ENCODE results near the gene ASAP2.

Gene ASAP2

GRCh38 chr2:9300829-9301453 lies 94.3 kb downstream of the ASAP2 start:
- no peak for DNase-seq

DNA sequence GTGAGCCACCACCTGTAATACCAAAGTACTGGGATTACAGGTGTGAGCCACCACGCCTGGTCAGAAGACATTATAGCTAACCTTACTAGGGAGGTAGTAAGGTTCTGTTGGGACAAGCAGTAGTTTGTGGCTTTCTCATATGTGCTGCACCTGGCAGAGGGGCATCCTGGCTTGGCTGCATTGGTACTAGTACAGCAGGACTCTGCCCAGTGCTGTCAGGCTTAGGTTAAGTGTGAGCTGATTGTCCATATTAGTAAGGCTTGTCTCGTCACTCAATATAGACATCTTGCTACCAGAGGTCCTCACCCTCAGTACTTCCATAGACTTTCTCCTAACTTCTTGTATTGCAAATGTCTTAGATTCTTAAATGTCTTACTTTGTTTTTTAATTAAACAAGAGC lies 96.1 kb downstream of the ASAP2 start:
- no peak for DNase-seq

DNA sequence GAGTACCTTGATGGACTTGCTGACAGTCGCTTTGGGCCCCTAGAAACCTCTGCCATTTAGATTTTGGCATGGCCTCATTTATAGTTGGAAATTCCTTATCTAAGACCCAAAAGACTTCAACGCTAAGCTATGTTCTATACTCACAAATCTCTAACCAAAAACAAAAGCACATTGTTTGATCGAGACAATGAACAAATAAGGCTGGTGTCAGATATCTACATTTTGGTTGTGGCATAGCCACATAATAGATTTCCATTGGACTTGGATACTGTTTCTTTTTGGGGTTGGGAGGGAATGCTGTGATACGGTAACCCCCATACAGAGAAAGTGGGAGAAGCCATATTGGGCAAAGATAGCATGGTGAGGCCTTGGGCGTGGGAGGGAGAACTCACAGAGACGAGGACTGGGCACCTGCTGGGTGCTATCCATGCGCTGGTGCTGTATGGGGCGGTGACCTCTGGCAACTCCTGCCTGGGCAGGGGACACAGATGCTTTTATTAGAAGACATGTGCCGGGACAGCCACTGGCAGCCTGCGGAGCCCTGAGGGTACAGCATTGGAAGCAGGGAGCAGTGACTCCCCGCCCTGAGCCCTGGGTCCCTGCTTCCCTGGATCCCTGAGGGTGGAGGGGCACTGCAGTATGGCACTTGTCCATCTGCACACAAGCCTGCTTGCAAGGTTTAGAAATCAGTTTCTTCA lies 97.1 kb downstream of the ASAP2 start:
- no peak for DNase-seq

- no peak for DNase-seq
Measured at GRCh38 chr2:9306911-9307310, 100.3 kb downstream of the ASAP2 start.

GRCh38 chr2:9307535-9307934 lies 100.9 kb downstream of the ASAP2 start:
- no peak for DNase-seq

- DNase-seq, result no peak
Measured at GRCh38 chr2:9308186-9308955, 101.8 kb downstream of the ASAP2 start.

DNA sequence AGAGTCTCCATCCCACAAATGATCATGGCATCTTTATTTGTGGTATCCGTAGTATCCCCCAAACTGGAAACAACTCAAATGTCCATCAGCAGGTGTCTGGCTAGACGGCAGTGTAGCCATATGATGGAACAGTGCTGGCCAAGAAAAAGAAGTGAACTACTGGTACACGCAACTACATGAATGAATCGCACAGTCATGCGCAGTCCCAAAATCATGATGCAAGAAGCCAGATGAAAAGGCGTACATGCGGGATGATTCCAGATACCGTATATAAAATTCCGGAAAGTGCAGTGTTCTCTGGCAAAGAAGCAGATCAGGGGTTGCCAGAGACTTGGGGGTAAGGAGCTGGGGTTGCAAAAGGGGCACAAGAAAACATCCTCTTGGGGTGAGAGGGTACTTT lies 102.5 kb downstream of the ASAP2 start:
- no peak for DNase-seq

GRCh38 chr2:9310377-9310776 lies 103.8 kb downstream of the ASAP2 start:
- no peak for DNase-seq

- DNase-seq, result no peak
Measured at GRCh38 chr2:9310798-9311197, 104.2 kb downstream of the ASAP2 start.

GRCh38 chr2:9311488-9311887 lies 104.9 kb downstream of the ASAP2 start:
- DNase-seq, result no peak

- DNase-seq, result no peak
Measured at GRCh38 chr2:9312591-9312990, 106.0 kb downstream of the ASAP2 start.

- no peak for DNase-seq
Measured at GRCh38 chr2:9313443-9313842, 106.8 kb downstream of the ASAP2 start.

GRCh38 chr2:9315280-9315847 lies 108.8 kb downstream of the ASAP2 start:
- no peak for DNase-seq

- DNase-seq, result no peak
Measured at GRCh38 chr2:9317559-9317958, 110.9 kb downstream of the ASAP2 start.

DNA sequence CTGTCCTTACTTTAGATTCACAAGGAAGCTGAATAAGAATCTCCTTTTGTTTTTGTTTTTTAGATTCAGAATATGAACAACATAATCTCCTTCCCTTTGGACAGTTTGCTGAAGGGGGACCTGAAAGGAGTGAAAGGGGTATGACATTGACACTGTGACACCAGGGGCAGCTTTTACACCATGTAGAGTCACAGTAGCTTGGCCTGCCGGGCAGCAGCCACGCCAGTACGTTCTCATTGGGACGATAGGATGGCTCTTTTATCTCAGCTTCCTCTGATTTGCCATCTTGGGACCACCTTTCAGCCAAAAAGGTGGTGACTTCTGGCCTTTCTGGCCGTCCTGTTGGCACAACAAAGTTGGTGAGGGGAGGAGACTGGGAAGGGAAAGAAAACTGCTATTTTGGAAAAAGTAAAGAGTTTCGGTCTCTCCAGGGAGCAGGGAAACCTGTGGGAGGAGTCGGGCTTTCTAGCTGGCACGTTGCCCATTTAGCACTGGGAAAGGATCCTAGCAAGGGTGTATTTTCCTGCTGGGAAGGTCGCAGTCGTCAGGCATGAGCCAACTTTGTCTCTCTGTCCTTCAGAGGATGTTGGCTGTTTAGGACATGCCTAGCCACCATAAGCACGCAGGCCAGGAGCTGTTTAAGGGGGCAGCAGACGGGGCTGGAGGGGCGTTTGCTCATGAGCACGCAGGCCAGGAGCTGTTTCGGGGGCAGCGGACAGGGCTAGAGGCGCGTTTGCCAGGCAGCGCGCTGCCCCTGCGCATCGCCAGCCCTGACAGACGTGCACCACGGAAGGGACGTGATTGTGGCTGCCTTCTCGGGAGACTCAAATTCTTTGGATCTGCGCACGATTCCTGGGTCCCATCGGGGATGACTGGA lies 112.1 kb downstream of the ASAP2 start:
- no peak for DNase-seq

DNA sequence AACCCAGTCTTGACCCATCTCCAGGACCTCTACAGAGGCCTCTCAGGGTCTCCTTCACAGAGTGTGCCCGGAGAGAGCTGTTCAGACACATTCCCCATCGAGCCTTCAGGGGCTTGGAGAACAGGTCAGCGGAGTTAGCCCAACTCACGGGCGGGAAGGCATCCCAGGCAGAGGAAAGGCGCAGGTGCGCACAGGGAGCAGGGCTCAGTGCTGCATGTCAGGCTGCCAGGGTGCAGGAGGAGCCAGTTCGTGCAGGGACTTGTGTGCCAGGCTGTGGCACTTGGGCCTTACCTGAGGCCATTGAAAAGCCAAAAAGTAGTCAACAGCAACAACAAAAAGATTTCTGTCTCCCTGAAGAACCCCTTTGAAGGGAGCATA lies 112.7 kb downstream of the ASAP2 start:
- no peak for DNase-seq

- no peak for DNase-seq
Measured at GRCh38 chr2:9322576-9322975, 116.0 kb downstream of the ASAP2 start.

DNA sequence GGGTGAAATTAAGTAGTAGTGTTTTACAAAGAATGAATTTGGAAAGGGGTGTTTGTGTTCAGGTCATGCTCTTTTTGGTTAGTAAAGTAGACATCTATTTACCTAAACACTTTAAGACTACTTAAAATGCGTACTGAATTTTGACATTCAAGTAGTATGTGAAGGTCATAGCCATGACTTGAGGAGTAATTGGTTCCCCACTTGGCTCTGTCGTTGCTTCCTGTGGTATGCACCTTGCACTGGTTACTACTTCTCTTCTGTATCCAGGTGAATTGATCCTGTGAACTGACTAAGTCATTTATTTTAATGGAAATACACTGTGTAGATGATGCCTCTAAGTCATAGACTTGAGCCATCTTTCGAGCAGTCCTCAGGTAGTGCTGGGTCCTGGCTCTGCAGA lies 118.8 kb downstream of the ASAP2 start:
- no peak for DNase-seq

- no peak for DNase-seq
Measured at GRCh38 chr2:9326975-9327374, 120.4 kb downstream of the ASAP2 start.

DNA sequence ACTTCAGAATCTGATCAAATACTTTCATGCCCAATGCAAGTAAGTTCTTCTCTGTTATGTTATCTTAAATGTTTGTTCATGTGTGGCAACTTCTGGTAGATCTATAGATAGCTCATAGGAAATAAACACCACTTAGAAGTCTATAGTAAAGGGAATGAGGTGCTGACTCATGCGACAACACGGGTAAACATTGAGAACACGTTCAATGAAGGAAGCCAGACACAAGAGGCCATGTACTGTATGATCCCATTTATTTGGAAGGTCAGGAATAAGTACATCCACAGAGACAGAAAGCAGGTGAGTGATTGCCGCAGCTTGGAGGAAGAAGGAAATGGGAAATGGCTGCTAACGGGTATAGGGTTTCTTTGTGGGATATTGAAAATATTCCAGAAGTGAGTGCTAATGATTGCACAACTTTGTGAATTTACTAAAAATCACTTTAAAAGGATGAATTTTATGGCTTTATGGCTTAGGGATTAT lies 121.3 kb downstream of the ASAP2 start:
- no peak for DNase-seq

DNA sequence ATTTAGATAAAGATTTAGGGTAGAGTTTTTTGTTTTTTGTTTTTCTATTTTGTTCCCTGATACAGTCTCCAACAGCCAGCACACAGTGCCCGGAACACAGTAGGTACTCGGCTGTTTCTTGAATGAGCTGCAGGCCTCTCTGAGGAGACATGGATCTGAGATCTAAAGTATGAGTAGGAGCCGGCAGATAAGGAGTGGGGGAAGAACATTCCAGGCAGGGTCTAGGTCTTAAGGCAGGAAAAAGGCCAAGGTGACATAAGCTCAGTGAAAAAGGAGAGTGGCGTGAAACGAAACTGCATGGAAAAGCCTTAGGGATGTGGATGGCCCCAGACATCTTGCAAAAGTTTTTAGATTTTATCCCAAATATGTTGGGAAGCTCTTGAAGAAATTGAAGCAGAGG lies 122.3 kb downstream of the ASAP2 start:
- DNase-seq, result no peak

DNA sequence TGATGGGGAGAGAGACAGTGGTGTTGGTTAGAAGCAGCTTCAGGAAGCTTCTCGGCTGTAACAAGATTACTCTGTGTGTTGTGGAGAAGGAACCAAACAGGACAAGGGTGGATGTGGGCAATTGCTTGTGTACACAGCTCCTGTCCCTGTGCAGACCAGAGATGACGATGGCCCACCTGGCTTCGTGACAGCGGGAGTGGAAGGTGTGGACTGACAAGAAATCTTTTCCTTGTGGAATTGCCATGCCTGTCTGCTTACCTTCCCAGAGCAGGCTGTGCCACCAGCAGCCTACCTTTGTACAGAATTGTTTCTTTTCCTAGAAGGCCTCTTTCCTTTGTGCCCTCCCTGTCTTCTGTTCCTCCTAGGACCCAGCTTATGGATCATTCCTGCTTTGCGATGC lies 122.9 kb downstream of the ASAP2 start:
- DNase-seq, result no peak
